ENCODE measurements around the gene SLC6A16.
"Not testable (repeated sequence)": the region's sequence is repeated elsewhere in the genome, so short reads cannot be mapped to it uniquely, and the experiment has no call there.

SLC6A16 gene

DNA sequence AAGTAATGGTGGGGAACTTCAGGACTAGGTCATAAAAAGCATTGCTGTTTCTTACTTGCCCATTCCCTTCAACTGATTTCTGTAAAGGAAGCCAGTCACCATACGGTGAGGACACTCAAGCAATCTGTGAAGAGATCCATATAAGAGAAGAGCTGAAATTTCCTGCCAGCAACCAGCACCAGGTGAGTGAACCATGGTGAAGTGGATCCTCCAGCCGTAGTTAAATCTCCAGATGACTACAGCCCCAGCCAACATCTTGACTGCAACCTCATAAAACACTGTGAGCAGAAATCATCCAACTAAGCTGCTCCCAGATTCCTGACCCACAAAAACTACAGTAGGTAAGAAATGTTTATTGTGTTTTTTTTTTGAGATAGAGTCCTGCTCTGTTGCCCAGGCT, 3.8 kb upstream of the SLC6A16 start:
- no peak for DNase-seq

DNA sequence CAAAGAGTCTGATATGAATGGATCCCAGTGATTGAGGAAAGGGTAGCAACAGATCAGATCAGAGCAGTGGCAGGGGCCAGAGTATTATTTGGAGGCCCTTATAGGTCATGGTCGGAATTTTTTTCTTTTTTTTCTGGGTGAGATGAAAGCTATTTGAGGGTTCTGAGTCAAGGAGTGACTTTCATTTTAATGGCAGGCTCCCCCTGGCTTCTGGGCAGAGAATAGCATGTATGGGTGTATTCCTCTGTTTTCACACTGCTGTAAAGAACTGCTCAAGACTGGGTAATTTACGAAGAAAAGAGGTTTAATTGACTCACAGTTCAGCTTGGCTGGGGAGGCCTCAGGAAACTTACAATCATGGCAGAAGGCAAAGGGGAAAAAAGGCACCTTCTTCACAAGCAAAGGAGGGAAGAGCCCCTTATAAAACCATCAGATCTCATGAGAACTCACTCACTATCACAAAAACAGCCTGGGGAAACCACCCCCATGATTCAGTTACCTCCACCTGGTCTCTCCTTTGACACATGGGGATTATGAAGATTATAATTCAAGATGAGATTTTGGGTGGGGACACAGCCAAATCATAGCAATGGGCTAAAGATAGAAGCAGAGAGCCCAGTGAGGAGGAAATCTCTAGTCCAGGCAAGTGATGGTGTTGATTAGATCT, 3.0 kb upstream of the SLC6A16 start:
- peak; percentile 65 for DNase-seq

DNA sequence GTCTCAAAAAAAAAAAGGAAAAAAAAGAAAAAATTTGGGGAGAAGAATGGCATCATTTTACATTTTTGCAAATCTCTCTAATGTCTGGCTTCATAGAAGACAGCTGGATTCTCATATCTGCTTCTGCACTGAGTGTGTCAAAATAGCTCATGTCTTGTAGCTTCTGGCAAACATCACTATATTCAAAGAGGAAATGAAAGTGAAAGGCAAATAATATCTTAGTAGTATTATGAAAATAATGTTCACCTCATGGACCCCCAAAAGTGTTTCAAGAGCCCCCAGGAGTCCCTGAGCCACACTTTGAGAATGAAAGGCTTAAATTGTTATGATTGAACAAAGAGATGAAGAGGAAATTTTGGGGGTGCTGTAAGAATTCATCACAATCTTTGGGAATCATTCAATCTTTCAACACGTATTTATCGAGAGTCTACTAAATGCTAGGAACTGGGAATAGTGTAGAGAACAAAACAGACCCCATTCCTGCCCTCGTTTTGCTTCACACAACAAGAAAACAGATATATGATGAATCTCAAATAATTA, 1.2 kb upstream of the SLC6A16 start:
- DNase-seq = peak; percentile 81

DNA sequence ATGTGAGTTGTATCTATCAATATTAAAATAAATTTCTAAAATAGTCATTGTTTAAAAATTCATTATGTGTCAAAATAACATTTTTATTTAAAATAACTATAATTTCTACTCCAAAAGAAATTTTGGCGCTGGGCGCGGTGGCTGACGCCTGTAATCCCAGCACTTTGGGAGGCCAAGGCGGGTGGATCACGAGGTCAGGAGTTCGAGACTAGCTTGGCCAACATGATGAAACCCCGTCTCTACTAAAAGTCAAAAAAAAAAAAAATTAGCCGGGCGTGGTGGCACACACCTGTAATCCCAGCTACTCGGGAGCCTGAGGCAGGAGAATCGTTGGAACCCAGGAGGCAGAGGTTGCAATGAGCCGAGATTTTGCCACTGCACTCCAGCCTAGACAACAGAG, 765 bp upstream of the SLC6A16 start:
- DNase-seq = not testable (repeated sequence)

DNA sequence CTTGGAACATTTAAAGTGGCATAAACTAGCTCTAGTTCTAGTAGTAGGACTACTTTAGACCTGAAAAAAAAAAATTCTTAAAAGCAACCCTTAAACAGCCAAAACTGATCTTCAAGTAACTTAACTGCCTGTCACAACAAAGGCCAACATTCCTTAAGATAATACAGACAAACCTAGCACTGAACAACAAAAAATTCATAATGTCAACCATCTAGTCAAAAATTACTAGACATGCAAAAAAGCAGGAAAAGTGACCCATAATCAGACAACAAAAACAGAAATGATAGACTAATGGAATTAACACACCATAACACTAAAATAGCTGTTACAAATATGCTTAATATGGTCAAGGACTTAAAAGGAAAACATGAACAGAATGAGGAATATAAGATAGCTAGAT, 6.7 kb downstream of the SLC6A16 start:
- DNase-seq = no peak

DNA sequence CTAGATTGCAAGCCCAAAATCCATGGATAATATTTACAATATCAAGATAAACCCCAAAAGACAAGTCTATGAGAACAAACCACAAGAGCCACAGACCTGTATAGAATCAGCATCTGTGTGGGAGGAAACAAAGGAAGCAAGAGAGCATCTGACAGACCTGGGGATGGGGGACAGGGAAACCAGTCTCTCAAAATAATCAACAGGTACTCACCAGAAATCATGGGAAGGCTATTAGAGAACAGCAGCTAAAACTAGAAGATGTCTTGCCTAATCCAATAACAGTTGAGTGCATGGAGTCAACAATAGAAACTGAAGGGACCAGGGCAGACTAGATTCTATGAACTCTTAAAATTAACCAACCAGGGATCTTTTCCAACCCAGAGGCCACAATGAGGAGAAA, 8.7 kb downstream of the SLC6A16 start:
- no peak for DNase-seq

DNA sequence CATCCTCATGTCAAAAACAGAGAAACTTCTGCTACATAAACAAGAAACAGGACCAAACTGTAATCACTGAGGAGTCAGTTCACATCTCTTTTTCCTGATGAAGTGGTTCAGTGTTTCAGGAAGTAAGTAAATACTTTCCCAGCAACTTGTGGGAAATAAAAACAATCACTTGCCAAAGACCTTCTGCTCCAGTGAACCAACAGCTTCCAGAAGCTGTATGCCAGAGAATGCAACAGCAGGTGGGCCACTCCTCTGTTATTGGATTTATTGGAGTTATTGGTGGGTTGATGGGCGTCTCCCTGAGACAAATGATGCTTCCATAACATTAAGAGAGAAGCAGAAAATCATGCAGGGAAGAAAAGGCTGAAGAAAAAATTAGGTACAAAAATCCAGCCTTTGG, 9.9 kb downstream of the SLC6A16 start:
- no peak for DNase-seq

DNA sequence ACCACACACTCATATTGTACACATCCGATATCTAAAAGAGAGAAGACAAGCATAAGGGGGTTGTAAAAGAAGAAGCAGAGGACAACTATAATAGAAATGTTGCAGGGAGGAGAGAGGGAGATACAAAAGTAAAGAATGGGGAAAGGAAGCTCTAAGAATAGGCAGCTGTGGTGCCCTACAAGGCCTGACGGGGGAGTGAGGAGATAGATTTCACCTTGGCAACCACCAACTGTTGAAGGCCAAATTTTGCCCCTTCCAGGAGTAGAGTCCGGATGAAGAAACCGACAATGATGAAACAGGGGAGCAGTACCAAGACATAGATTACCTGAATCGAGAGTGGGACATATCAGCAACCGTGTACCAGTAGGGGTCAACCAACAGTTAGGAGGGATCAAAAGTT, 15.9 kb downstream of the SLC6A16 start:
- DNase-seq = no peak

DNA sequence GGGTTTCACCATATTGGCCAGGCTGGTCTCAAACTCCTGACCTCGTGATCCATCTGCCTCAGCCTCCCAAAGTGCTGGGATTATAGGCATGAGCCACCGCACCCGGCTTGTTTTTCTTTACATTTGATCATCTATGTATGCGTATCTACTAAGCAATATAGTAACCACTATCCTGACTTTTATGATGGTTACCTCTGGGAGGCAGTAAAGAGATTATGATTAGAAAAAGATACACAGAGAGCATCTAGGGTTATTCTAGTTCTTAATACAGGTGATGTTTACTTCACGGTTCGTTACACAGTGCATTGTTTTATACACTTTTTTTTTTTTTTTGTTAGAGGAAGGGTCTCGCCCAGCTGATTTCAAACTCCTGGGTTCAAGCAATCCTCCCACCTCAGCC, 18.3 kb downstream of the SLC6A16 start:
- peak; percentile 26 for DNase-seq

DNA sequence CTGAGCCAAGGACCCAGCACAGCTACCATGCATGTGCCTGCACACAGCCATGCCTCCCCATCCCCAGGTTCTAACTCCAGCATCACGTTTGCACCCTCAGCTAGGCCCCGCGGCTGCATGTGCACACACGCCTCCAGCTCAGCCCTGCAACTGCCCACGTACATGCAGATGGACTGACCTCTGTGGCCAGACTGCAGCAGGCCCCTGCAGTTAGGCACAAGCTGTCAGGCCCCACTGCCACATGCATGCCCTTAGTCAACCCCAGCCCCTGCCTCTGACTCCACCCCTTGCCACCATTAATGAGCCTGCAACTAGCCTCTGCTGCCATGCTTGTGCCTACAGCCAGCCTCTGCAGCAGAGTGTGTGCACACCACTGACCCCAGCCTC, 23.1 kb downstream of the SLC6A16 start:
- DNase-seq = no peak

DNA sequence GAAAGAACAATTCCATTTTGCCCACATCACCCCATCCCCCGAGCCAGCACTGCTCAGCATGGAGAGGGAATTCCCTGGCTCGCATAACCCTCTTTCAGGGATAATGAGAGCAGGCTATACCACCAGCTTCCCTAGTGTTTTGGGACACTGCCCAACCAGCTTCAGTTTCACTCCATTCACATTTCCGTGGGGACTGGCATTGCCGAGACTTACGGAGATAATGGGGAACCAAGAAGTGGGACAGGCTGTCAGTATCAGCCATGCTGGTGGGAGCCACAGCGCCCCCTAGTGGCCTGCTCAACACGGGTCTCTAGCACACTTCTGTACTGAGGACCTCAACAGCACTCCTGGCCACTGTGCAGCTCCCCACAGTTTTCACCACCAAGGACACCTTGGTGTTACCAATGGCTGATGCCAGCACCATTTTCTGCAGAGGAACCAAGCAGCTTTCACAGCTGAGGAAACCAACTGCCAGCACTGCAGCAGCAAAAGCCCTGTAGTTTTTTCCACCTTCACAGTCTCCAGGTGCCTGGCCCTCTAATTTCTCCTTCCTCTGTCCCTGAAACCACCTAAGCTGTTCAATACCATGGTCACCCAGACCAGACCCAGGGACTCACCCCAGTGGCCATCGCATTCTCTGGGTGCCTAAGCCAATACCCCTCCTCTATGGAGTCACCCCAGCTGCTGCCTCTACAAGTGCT, 23.7 kb downstream of the SLC6A16 start:
- DNase-seq = peak; percentile 88

DNA sequence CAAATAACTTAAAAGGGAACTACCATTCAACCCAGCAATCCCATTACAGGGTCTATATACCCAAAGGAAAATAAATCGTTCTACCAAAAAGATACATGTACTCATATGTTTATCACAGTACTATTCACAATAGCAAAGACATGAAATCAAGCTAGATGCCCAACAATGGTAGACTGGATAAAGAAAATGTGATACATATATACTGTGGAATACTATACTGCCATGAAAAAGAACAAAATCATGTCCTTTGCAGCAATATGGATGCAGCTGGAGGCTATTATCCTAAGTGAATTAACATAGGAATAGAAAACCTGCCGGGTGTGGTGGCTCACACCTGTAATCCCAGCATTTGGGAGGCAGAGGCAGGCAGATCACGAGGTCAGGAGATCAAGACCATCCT, 26.3 kb downstream of the SLC6A16 start:
- not testable (repeated sequence) for DNase-seq

DNA sequence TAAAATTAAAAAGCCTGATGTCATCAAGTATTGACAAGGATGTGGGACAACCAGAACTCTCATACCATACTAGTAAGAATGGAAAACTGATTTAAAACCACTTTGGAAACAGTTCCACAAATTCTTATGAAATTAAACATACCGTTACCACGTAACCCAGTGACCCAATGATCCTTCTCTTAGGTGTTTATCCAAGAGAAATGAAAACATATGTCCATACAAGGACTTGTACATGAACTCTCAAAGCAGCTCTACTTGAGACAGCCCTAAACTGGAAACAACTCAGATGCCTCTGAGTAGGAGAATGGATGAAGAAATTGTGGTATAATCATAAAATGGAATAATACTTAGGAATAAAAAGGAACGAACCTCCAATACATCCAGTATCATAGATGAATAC, 27.6 kb downstream of the SLC6A16 start:
- DNase-seq = no peak

DNA sequence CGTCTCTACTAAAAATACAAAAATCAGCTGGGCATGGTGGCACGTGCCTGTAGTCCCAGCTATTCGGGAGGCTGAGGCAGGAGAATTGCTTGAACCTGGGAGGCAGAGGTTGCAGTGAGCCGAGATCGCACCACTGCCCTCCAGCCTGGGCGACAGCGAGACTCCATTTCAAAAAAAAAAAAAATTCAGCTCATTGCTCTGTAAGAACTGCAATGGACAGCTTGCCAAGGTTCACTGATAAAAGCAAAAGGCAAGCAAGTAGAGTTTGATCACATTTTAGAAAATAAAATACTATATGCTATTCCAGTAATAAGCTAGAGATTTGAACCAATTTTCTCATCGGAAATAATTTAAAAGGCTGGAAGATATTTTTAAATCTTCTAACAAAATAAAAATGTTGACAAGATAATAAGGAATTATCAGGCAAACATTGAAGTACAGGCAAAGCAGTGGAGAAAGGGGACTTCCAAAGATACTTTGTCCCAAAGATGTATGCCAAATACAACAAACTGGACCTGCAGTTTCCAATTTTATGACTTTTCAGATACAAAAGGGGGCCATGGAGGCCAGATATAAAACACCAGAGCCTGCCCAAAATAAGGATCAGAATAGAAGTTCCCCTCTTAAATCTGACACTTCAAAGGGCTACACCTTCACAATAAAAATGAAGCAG, 29.6 kb downstream of the SLC6A16 start:
- no peak for DNase-seq

DNA sequence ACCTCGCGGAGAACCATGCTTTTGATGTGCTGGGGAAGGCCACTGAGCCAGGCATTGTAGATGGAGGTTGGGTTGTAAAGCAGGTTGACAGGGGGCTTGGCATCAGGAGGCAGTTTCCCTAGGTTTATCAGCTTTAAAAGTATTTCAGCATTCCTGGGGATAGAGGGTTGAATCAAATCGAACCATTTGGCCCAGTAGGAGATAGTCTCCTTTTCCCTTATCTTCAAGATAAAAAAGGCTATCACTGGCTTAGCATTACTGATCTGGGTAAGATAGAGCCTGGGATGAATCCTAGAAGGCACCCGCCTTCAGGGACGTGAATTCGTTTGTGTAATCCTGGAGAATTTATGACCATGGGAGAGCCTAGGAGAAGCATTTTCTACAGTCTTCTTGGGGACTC, 30.6 kb downstream of the SLC6A16 start:
- DNase-seq = no peak

DNA sequence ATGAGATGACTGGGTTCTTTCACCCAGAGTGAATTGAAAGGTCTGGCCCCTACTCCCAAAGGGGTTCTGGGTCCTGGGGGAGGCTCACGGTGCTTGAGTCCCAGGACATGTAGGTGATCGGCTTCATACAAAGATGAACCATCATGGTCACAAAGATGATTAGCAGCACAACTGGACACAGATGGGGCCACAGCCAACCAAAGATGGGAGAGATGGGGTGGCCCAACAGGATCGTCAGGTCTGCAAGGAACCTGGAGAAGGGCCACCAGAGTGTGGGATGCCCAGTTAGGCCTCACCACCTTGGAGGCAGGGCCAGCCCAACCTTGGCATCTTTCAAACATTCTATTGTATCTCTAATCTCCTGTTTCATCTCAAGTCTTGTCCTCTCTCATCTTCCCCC, 34.5 kb downstream of the SLC6A16 start:
- no peak for DNase-seq

DNA sequence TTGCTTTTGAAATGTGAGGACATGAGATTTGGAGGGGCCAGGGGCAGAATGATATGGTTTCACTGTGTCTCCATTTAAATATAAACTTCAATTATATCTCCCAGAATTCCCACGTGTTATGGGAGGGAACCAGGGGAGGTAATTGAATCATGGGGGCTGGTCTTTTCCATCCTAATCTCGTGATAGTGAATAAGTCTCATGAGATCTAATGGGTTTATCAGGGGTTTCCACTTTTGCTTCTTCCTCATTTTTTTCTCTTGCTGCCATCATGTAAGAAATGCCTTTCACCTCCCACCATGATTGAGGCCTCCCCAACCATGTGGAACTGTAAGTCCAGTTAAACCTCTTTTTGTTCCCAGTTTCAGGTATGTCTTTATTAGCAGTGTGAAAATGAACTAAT, 35.7 kb downstream of the SLC6A16 start:
- DNase-seq = not testable (repeated sequence)

DNA sequence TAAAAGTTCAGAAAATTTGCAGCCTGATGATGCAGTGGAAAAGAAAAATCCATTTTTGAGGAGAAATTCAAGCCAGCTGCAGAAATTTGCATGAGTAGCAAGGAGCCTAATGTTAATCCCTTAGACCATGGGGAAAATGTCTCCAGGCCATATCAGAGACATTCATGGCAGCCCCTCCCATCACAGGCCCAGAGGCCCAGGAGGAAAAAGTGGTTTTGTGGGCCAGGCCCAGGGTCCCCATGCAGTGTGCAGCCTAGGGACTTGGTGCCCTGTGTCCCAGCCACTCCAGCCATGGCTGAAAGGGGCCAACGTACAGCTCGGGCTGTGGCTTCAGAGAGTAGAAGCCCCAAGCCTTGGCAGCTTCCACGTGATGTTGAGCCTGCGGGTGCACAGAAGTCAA, 36.8 kb downstream of the SLC6A16 start:
- not testable (repeated sequence) for DNase-seq

DNA sequence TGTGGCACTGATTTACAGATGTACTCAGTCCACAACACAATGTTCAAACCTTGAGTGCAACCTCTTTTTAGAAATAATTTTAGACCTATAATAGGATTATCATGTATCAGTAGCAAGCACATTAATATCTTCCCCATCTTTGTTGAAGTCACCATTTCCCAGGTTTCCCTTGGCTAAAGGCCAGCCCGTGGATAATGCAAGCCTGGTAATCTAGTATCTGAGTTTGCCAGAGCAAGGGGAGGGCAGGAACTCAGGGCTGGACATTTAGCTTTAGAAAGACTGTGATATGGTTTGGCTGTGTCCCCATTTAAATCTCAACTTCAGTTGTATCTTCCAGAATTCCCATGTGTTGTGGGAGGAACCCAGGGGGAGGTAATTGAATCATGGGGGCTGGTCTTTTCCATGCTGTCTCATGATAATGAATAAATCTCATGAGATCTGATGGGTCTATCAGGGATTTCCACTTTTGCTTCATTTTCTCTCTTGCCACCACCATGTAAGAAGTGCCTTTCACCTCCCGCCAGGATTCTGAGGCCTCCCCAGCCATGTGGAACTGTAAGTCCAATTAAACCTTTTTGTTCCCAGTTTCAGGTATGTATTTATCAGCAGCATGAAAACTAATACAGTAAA, 37.7 kb downstream of the SLC6A16 start:
- no peak for DNase-seq

DNA sequence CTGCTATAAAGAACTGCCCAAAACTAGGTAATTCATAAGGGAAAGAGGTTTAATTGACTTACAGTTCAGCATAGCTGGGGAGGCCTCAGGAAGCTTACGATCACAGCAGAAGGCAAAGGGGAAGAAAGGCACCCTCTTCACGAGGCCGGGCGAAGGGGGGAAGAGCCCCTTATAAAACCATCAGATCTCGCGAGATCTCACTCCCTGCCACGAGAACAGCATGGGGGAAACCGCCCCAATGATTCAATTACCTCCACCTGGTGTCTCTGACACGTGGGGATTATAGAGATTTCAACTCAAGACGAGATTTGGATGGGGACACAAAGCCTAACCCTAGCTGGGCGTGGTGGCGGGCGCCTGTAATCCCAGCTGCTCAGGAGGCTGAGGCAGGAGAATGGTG, 42.8 kb downstream of the SLC6A16 start:
- no peak for DNase-seq

DNA sequence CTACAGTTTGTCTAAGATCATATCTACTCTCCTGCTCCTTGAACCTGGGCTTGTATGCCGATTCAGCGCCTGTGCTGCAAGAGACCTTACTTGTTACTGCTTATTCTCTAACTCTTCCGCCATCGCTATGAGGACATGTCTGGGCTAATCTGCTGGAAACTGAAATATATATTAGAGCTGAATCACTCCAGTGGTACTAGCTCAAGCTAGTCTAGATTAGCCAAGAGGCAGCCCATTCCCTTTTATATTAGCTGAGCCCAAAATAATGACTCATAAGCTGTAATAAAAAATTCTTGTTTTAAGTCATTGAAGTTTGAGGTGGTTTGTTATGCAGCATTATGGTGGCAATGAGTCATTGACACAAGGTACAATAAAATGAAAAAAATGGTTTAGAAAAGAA, 52.8 kb downstream of the SLC6A16 start:
- no peak for DNase-seq

DNA sequence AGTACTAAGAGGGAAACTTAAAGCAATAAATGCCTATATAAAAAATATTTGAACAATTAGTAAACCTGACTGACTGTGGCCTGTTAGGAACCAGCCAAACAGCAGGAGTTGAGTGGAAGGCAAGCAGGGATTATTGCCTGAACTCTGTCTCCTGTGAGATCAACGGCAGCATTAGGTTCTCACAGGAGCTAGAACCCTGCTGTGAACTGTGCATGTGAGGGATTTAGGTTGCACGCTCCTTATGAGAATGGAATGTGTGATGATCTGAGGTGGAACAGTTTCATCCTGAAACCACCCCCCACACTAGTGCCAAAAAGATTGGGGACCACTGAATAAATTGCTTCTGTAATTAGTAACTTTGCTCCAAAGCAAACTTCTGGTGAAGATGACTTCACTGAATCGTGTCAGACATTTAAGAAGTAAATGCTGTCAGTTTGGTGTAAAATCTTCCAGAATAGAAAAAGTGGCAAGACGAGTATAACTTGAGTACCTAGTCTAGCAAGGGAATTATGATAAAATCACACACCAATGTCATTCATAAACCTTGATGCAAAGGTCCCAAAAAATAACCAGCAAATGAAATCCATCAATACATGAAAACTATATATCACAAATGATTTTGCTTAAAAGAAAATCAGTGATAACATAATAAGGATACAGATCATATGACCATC, 53.8 kb downstream of the SLC6A16 start:
- no peak for DNase-seq

DNA sequence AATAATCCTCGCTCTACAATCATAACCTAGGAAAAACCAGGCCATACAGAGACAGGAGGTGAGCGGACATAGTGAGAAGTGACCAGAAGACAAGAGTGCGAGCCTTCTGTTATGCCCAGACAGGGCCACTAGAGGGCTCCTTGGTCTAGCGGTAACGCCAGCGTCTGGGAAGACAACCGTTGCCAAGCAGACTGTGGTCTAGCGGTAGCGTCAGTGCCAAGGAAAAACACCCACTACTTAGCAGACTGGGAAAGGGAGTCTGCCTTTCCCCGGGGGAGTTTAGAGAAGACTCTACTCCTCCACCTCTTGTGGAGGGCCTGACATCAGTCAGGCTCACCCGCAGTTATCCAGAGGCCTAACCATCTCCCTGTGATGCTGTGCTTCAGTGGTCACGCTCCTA, 58.6 kb downstream of the SLC6A16 start:
- peak; percentile 44 for DNase-seq

Measured in MV-4-11 (cell line).